ENCODE measurements around the gene GJD3. TPM values are rescaled to one million over a fixed set of nuclear protein-coding genes. Genes with fewer than 3 reads are reported as not detected.

Gene GJD3
- total RNA-seq, 2 donors from 2014 or later: not detected

DNA sequence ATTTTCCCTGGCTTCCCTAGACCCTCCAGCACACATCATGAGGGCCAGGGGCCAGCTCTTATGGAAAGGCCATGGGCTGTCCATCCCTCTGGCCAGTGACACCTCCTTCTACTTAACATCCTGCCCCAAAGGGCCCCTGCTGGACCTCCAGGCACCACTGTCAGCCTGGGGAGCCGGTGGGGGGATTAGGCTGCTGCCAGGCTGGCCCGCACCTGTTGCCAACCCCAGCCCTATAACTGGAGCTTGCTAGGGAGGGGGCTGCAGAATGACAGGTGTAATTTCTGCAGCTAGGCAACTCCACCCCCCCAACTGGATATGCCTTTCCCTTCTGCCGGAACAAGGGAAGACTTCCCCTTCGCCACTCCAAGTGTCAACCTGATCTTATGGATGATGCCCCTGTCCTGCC is 43.0 kb downstream of the GJD3 start:
- no peak overlapping the region for H3K9ac ChIP-seq (ENCODE audit: extremely low read depth, low read length, poor library complexity, severe bottlenecking)
- Mint-ChIP-seq H3K4me3 (no peak overlapping the region), H3K4me1 (peaks cover 36% of the 10 kb centered on the region), H3K9me3 (no peaks in the 10 kb centered on the region), H3K27me3 (ENCODE audit: insufficient read depth) (peaks cover 16% of the 10 kb centered on the region), H3K36me3 (ENCODE audit: low read depth) (no peaks in the 10 kb centered on the region), H3K27ac (no peak overlapping the region)
- no peak overlapping the region for H3K4me3 ChIP-seq (ENCODE audit: low read length)
- no peak for DNase-seq
- H3K27ac ChIP-seq (ENCODE audit: low read depth, low read length): no peak overlapping the region
- 88 to 100% methylated on average over 1 to 4 of the region's 4 CpGs for WGBS, 2 experiments (ENCODE audit: insufficient coverage in 1 of 2, insufficient read length in 1 of 2)
- no peaks in the 10 kb centered on the region for H3K9me3 ChIP-seq (ENCODE audit: control insufficient read depth, low read length)
- H3K27me3 ChIP-seq (ENCODE audit: control insufficient read depth, insufficient read depth, low read length, poor library complexity, severe bottlenecking): peaks cover 5% of the 10 kb centered on the region
- TF ChIP-seq, protein P1, sequence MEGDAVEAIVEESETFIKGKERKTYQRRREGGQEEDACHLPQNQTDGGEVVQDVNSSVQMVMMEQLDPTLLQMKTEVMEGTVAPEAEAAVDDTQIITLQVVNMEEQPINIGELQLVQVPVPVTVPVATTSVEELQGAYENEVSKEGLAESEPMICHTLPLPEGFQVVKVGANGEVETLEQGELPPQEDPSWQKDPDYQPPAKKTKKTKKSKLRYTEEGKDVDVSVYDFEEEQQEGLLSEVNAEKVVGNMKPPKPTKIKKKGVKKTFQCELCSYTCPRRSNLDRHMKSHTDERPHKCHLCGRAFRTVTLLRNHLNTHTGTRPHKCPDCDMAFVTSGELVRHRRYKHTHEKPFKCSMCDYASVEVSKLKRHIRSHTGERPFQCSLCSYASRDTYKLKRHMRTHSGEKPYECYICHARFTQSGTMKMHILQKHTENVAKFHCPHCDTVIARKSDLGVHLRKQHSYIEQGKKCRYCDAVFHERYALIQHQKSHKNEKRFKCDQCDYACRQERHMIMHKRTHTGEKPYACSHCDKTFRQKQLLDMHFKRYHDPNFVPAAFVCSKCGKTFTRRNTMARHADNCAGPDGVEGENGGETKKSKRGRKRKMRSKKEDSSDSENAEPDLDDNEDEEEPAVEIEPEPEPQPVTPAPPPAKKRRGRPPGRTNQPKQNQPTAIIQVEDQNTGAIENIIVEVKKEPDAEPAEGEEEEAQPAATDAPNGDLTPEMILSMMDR (conservative IDR thresholded peaks at IDR 0.05): no peak
- H3K36me3 ChIP-seq (ENCODE audit: control insufficient read depth, insufficient read depth, low read length): no peaks in the 10 kb centered on the region
- H3K4me1 ChIP-seq (ENCODE audit: control insufficient read depth, insufficient read depth, low read length): peaks cover 12% of the 10 kb centered on the region

GRCh38 chr17:40320756-40321523 is 43.6 kb downstream of the GJD3 start:
- H3K4me3 Mint-ChIP-seq: no peak overlapping the region
- peaks cover 12% of the 10 kb centered on the region for H3K4me1 ChIP-seq (ENCODE audit: control insufficient read depth, insufficient read depth, low read length)
- H3K9ac ChIP-seq (ENCODE audit: extremely low read depth, low read length, poor library complexity, severe bottlenecking): no peak overlapping the region
- peaks cover 20% of the 10 kb centered on the region for H3K27me3 Mint-ChIP-seq (ENCODE audit: insufficient read depth)
- no peak overlapping the region for H3K4me3 ChIP-seq (ENCODE audit: low read length)
- DNase-seq: peak; percentile 57
- H3K27ac Mint-ChIP-seq: no peak overlapping the region
- no peaks in the 10 kb centered on the region for H3K9me3 ChIP-seq (ENCODE audit: control insufficient read depth, low read length)
- H3K36me3 Mint-ChIP-seq (ENCODE audit: low read depth): no peaks in the 10 kb centered on the region
- H3K9me3 Mint-ChIP-seq: no peaks in the 10 kb centered on the region
- TF ChIP-seq, protein P1 (conservative IDR thresholded peaks at IDR 0.05): no peak
- WGBS, 2 experiments (ENCODE audit: insufficient coverage in 1 of 2, insufficient read length in 1 of 2): 62 to 85% methylated on average over 6 to 12 of the region's 19 CpGs
- peaks cover 5% of the 10 kb centered on the region for H3K27me3 ChIP-seq (ENCODE audit: control insufficient read depth, insufficient read depth, low read length, poor library complexity, severe bottlenecking)
- H3K27ac ChIP-seq (ENCODE audit: low read depth, low read length): no peak overlapping the region
- H3K4me1 Mint-ChIP-seq: peaks cover 36% of the 10 kb centered on the region
- H3K36me3 ChIP-seq (ENCODE audit: control insufficient read depth, insufficient read depth, low read length): no peaks in the 10 kb centered on the region

GRCh38 chr17:40319651-40320540 is 44.6 kb downstream of the GJD3 start:
- H3K36me3 ChIP-seq (ENCODE audit: control insufficient read depth, insufficient read depth, low read length): no peaks in the 10 kb centered on the region
- no peaks in the 10 kb centered on the region for H3K9me3 Mint-ChIP-seq
- no peak overlapping the region for H3K4me3 ChIP-seq (ENCODE audit: low read length)
- TF ChIP-seq, protein P1 (conservative IDR thresholded peaks at IDR 0.05): no peak
- peaks cover 35% of the 10 kb centered on the region for H3K4me1 Mint-ChIP-seq
- peaks cover 20% of the 10 kb centered on the region for H3K27me3 Mint-ChIP-seq (ENCODE audit: insufficient read depth)
- H3K9ac ChIP-seq (ENCODE audit: extremely low read depth, low read length, poor library complexity, severe bottlenecking): no peak overlapping the region
- H3K27ac ChIP-seq (ENCODE audit: low read depth, low read length): no peak overlapping the region
- H3K4me3 Mint-ChIP-seq: peak overlapping the region; percentile 62
- no peaks in the 10 kb centered on the region for H3K36me3 Mint-ChIP-seq (ENCODE audit: low read depth)
- H3K9me3 ChIP-seq (ENCODE audit: control insufficient read depth, low read length): no peaks in the 10 kb centered on the region
- WGBS, 2 experiments (ENCODE audit: insufficient coverage in 1 of 2, insufficient read length in 1 of 2): 88 to 100% methylated on average over 1 to 11 of the region's 11 CpGs
- H3K4me1 ChIP-seq (ENCODE audit: control insufficient read depth, insufficient read depth, low read length): peaks cover 12% of the 10 kb centered on the region
- no peak for DNase-seq
- H3K27ac Mint-ChIP-seq: no peak overlapping the region
- peaks cover 5% of the 10 kb centered on the region for H3K27me3 ChIP-seq (ENCODE audit: control insufficient read depth, insufficient read depth, low read length, poor library complexity, severe bottlenecking)
